ENCODE data around the gene PNRC2. TPM values are rescaled to one million over a fixed set of nuclear protein-coding genes. Genes with fewer than 3 reads are reported as not detected.

Gene PNRC2
- total and polyA plus RNA-seq, 10 of the 15 experiments (the other 5 are each of a cell fraction or from before 2014, with no cell fraction given): 106 to 205 (median 163) TPM

GRCh38 chr1:23924601-23925000, 35.0 kb upstream of the PNRC2 start:
- RAD21 ChIA-PET (ENCODE audit: unreplicated experiment): interaction anchor here (1.6 to 2.7 kb wide), 3 partner anchors 14 to 153 kb away, joined by 3 to 6 read pairs (median 4); no protein-coding TSS in a partner anchor
- DNase-seq (ENCODE audit: low read depth, low spot score): no peak
- no TSS peak for BruUV-seq (replicated peaks)
- TF ChIP-seq MYB (IDR thresholded peaks at IDR 0.05; ENCODE audit: borderline replicate concordance, low read depth, low read length) (no peak), TARDBP (IDR thresholded peaks at IDR 0.05; ENCODE audit: borderline replicate concordance) (no peak), SIX5 (IDR thresholded peaks at IDR 0.05; ENCODE audit: low read depth, low read length, severe bottlenecking) (no peak), EGR1 (IDR thresholded peaks at IDR 0.05; ENCODE audit: borderline replicate concordance in 1 of 2, low read depth in 2 of 2, low read length in 2 of 2) (no peak), ZNF207 (IDR thresholded peaks at IDR 0.05; ENCODE audit: borderline replicate concordance) (no peak), E4F1 (IDR thresholded peaks at IDR 0.05; ENCODE audit: borderline replicate concordance, partially characterized antibody) (no peak), GATAD2B (conservative IDR thresholded peaks at IDR 0.05; ENCODE audit: low read depth) (no peak), RUNX3 (IDR thresholded peaks at IDR 0.05; ENCODE audit: low read length) (no peak), FOXM1 (IDR thresholded peaks at IDR 0.05; ENCODE audit: low read depth, low read length) (no peak), RCOR1 (conservative IDR thresholded peaks at IDR 0.05; ENCODE audit: low read depth, low read length) (no peak), CUX1 (IDR thresholded peaks at IDR 0.05; ENCODE audit: insufficient replicate concordance, low read depth, low read length) (no peak), EZH2 (IDR thresholded peaks at IDR 0.05; ENCODE audit: borderline replicate concordance, control insufficient read depth, low read depth, low read length) (no peak), SRF (IDR thresholded peaks at IDR 0.05; ENCODE audit: low read depth in 2 of 2, low read length in 2 of 2) (no peak), STAT1 (conservative IDR thresholded peaks at IDR 0.05) (no peak), GABPA (IDR thresholded peaks at IDR 0.05; ENCODE audit: low read depth) (no peak), ATF7 (IDR thresholded peaks at IDR 0.05; ENCODE audit: low read depth) (no peak), MAX (IDR thresholded peaks at IDR 0.05; ENCODE audit: low read depth, low read length) (no peak), POLR2AphosphoS2 (IDR thresholded peaks at IDR 0.05; ENCODE audit: low read depth, low read length) (no peak)

More at GRCh38 chr1:23924601-23925000, 35.0 kb upstream of the PNRC2 start:
- Histone ChIP-seq H3K36me3 (ENCODE audit: control insufficient read depth in 2 of 2, insufficient read depth in 2 of 2, low read length in 1 of 2) (no peaks in the 10 kb centered on the region), H2AFZ (ENCODE audit: control insufficient read depth, low read depth, low read length) (no peak overlapping the region), H3K27ac (ENCODE audit: control insufficient read depth, insufficient read depth) (no peak overlapping the region), H3K9me3 (replicated peaks; ENCODE audit: control insufficient read depth, insufficient read depth, low read length) (no peaks in the 10 kb centered on the region), H3K4me2 (ENCODE audit: control insufficient read depth, insufficient read depth) (no peak overlapping the region), H3K4me1 (ENCODE audit: control insufficient read depth, insufficient read depth, low read length) (no peaks in the 10 kb centered on the region; the same call in 1 of the 2 replicates), H3K79me2 (ENCODE audit: control insufficient read depth, insufficient read depth, low read length) (no peaks in the 10 kb centered on the region), H3K9ac (ENCODE audit: control insufficient read depth, insufficient read depth, low read length) (no peak overlapping the region), H3K4me3 (no peak overlapping the region), H4K20me1 (ENCODE audit: control insufficient read depth, insufficient read depth) (no peaks in the 10 kb centered on the region), H3K27me3 (replicated peaks in 1 of 2; ENCODE audit: control insufficient read depth in 2 of 2, insufficient read depth in 2 of 2, low read length in 1 of 2) (no peaks in the 10 kb centered on the region)
- POLR2A ChIA-PET: interaction anchor here (1.1 kb wide), 1 partner anchor 31 kb away, joined by 3 read pairs; no protein-coding TSS in a partner anchor
- intact Hi-C loops (cut with micrococcal nuclease; ENCODE audit: unreplicated experiment) (no loop called here), in situ Hi-C loops (cut with MboI) (no loop called here)
- CTCF ChIA-PET: interaction anchor here (1.8 kb wide), 1 partner anchor 103 kb away, joined by 7 read pairs; no protein-coding TSS in a partner anchor
- no peak for FAIRE-seq
- SMC1A ChIA-PET (ENCODE audit: uncharacterized antibody, unreplicated experiment): interaction anchor here (1.0 to 1.8 kb wide), 3 partner anchors 32 to 119 kb away, joined by 4 to 6 read pairs (median 4); no protein-coding TSS in a partner anchor
- 81% methylated on average over 11 of the region's 11 CpGs for WGBS (ENCODE audit: insufficient coverage, insufficient replicate concordance, low lambda C conversion rate, missing lambda C conversion rate)
- no peak for ATAC-seq
